ENCODE data around the gene GNB2.
"Not testable (repeated sequence)": the region's sequence is repeated elsewhere in the genome, so short reads cannot be mapped to it uniquely, and the experiment has no call there.

The GNB2 gene

GRCh38 chr7:100705753-100706671 is 32.5 kb downstream of the GNB2 start, which contains the start of gene POP7:
POP7 (plus strand) TSS chr7:100706121; CDS start chr7:100706831, 710 bp downstream.
- peak; percentile 88 for DNase-seq (ENCODE audit: extremely low read depth, low read depth)
- TF ChIP-seq, protein P1, sequence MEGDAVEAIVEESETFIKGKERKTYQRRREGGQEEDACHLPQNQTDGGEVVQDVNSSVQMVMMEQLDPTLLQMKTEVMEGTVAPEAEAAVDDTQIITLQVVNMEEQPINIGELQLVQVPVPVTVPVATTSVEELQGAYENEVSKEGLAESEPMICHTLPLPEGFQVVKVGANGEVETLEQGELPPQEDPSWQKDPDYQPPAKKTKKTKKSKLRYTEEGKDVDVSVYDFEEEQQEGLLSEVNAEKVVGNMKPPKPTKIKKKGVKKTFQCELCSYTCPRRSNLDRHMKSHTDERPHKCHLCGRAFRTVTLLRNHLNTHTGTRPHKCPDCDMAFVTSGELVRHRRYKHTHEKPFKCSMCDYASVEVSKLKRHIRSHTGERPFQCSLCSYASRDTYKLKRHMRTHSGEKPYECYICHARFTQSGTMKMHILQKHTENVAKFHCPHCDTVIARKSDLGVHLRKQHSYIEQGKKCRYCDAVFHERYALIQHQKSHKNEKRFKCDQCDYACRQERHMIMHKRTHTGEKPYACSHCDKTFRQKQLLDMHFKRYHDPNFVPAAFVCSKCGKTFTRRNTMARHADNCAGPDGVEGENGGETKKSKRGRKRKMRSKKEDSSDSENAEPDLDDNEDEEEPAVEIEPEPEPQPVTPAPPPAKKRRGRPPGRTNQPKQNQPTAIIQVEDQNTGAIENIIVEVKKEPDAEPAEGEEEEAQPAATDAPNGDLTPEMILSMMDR (IDR thresholded peaks at IDR 0.05; ENCODE audit: low read depth, low read length, missing control alignments), result no peak
- H3K4me3 ChIP-seq (replicated peaks; ENCODE audit: low read depth, low read length), result peak within 1 kb of the TSS; percentile 97

DNA sequence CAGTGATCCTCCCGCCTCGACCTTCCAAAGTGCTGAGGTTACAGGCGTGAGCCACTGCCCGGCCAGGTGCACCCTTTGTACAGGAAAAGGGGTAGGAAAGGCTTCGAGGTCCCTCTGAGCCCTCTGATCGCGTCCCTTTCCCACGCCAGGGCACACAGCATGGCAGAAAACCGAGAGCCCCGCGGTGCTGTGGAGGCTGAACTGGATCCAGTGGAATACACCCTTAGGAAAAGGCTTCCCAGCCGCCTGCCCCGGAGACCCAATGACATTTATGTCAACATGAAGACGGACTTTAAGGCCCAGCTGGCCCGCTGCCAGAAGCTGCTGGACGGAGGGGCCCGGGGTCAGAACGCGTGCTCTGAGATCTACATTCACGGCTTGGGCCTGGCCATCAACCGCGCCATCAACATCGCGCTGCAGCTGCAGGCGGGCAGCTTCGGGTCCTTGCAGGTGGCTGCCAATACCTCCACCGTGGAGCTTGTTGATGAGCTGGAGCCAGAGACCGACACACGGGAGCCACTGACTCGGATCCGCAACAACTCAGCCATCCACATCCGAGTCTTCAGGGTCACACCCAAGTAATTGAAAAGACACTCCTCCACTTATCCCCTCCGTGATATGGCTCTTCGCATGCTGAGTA is 33.3 kb downstream of the GNB2 start:
- TF ChIP-seq, protein P1 (IDR thresholded peaks at IDR 0.05; ENCODE audit: low read depth, low read length, missing control alignments), result no peak
- peak overlapping the region; percentile 97 for H3K4me3 ChIP-seq (replicated peaks; ENCODE audit: low read depth, low read length)
- DNase-seq (ENCODE audit: extremely low read depth, low read depth), result no peak

GRCh38 chr7:100708395-100708794 is 34.9 kb downstream of the GNB2 start:
- H3K4me3 ChIP-seq (replicated peaks; ENCODE audit: low read depth, low read length), result no peak overlapping the region
- TF ChIP-seq, protein P1 (IDR thresholded peaks at IDR 0.05; ENCODE audit: low read depth, low read length, missing control alignments), result no peak
- DNase-seq (ENCODE audit: extremely low read depth, low read depth), result no peak

- no peak for DNase-seq (ENCODE audit: extremely low read depth, low read depth)
These were observed 36.9 kb downstream of the GNB2 start for GRCh38 chr7:100710452-100710851.

DNA sequence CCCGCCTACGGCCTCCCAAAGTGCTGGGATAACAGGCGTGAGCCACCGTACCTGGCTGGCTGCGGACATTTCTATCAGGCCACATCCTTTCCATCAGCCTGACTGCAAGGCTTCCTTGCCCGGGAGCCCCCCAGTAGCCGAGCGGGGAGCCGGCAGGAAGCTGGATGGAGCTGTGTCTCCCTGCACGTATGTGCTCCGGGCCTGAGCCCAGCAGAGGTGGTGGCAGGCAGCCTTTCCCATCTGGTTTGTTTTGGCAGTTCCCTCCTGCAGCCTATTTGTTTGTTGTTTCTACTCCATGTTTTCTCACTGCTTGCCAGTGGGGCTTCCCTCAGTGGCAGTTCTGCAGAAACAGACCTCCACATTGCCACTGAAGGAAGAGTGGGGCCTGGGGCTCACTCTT is 37.8 kb downstream of the GNB2 start:
- TF ChIP-seq, protein P1 (IDR thresholded peaks at IDR 0.05; ENCODE audit: low read depth, low read length, missing control alignments), result no peak
- DNase-seq (ENCODE audit: extremely low read depth, low read depth), result no peak
- H3K4me3 ChIP-seq (replicated peaks; ENCODE audit: low read depth, low read length), result no peak overlapping the region

More at GRCh38 chr7:100710452-100710851, 36.9 kb downstream of the GNB2 start:
- TF ChIP-seq, protein P1 (IDR thresholded peaks at IDR 0.05; ENCODE audit: low read depth, low read length, missing control alignments), result no peak
- no peak overlapping the region for H3K4me3 ChIP-seq (replicated peaks; ENCODE audit: low read depth, low read length)

DNA sequence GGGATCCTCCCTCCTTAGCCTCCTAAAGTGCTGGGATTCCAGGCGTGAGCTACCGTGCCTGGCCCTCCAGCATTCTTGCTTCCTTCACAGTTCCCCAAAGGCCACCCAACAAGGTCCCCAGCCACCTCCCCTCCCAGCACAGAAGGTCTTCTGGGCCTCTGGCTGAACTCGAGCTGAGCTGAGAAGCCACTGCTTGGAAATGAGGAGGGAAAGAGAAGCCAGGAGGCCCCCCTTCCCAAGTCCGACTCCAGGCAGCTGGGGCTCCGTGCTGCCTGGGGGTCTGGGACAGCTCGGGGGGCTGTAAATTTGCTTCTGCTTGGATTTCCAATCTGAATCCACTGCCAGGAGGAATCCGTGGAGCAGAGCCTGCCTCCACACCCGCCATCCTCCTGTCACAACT is 41.2 kb downstream of the GNB2 start:
- no peak overlapping the region for H3K4me3 ChIP-seq (replicated peaks; ENCODE audit: low read depth, low read length)
- TF ChIP-seq, protein P1 (IDR thresholded peaks at IDR 0.05; ENCODE audit: low read depth, low read length, missing control alignments), result no peak
- DNase-seq (ENCODE audit: extremely low read depth, low read depth), result no peak

DNA sequence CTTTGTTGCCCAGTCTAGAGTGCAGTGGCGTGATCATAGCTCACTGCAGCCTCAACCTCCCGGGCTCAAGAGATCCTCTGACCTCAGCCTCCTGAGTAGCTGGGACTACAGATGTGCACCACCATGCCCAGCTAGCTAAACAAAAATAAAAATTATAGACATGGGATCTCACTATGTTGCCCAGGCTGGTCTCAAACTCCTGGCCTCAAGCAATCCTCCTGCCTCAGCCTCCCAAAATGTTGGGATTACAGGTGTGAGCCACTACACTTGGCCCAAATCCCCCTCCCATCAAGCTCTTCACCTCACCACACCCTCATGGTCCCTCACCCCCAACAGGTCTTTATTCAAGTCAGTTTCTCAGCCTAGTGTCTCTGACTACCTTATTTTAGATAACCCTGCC is 43.5 kb downstream of the GNB2 start:
- H3K4me3 ChIP-seq (replicated peaks; ENCODE audit: low read depth, low read length); DNase-seq (ENCODE audit: extremely low read depth, low read depth): not testable (repeated sequence)
